Cardiac fibroblast (primary cell): ENCODE results near the gene NOS3.
"Not testable (repeated sequence)": the region's sequence is repeated elsewhere in the genome, so short reads cannot be mapped to it uniquely, and the experiment has no call there.

Experiments used
- DNase-seq, 2 donors: peaks; one replicate each; pipeline versions ENCODE4 v3.0.0 to v3.0.0-alpha.2; 2010; ENCODE audit warnings: low read depth in 2 of 2
- H3K4me3 ChIP-seq, 2 donors: replicated peaks in 1 of 2; 1 replicate in 1 of 2; 2 replicates in 1 of 2; pipeline ENCODE4 v1.5.1; 2011; ENCODE audit warnings: low read depth in 2 of 2, low read length in 2 of 2, mild to moderate bottlenecking in 2 of 2, moderate library complexity in 1 of 2
- CTCF ChIP-seq: IDR thresholded peaks from one replicate; pipeline ENCODE4 v1.5.1; 2011; ENCODE audit warnings: low read depth, mild to moderate bottlenecking, low read length, inconsistent platforms

Gene NOS3

GRCh38 chr7:151035902-151036301 is 45.1 kb downstream of the NOS3 start:
- no peak for TF ChIP-seq CTCF
- H3K4me3 ChIP-seq = no peak overlapping the region
- DNase-seq = no peak

- no peak for TF ChIP-seq CTCF
- no peak overlapping the region for H3K4me3 ChIP-seq
- peak; percentile 88 to 96 for DNase-seq
Observed at GRCh38 chr7:151038951-151039849, 48.4 kb downstream of the NOS3 start.

- TF ChIP-seq CTCF = no peak
- DNase-seq = no peak
- no peak overlapping the region for H3K4me3 ChIP-seq
Observed at GRCh38 chr7:151039850-151040548, 49.2 kb downstream of the NOS3 start.

- no peak for DNase-seq
- no peak for TF ChIP-seq CTCF
- H3K4me3 ChIP-seq = no peak overlapping the region
Observed at GRCh38 chr7:151040616-151041375, 50.0 kb downstream of the NOS3 start.

DNA sequence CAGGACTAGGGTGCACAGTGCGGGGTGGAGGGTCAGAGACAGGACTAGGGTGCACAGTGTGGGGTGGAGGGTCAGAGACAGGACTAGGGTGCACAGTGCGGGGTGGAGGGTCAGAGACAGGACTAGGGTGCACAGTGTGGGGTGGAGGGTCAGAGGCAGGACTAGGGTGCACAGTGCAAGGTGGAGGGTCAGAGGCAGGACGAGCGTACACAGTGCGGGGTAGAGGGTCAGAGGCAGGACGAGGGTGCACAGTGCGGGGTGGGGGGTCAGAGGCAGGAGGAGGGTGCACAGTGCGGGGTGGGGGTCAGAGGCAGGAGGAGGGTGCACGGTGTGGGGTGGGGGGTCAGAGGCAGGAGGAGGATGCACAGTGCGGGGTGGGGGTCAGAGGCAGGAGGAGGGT is 52.6 kb downstream of the NOS3 start:
- H3K4me3 ChIP-seq, DNase-seq: not testable (repeated sequence)

DNA sequence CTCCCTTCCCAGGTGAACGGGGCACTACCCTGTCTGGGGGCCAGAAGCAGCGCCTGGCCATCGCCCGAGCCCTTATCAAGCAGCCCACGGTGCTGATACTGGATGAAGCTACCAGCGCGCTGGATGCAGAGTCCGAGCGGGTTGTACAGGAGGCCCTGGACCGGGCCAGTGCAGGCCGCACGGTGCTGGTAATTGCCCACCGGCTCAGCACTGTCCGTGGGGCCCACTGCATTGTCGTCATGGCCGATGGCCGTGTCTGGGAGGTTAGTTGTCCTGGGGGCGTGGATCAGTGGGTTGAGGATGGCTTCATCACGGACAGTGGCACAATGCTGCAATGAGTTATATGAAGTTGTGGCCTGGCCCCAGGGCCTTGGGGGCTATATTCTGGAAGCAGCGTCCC is 53.1 kb downstream of the NOS3 start:
- TF ChIP-seq CTCF = no peak
- no peak overlapping the region for H3K4me3 ChIP-seq
- DNase-seq = no peak

- no peak for TF ChIP-seq CTCF
- DNase-seq = no peak
- no peak overlapping the region for H3K4me3 ChIP-seq
Observed at GRCh38 chr7:151045262-151045661, 54.4 kb downstream of the NOS3 start.
